GM21423 (cell line): ENCODE results near the gene ATP2B2.

Experiments
- ATAC-seq: cut with Tn5 transposase; IDR thresholded peaks from one replicate; pipeline ENCODE4 v1.9.1; 2021; ENCODE audit warnings: mild to moderate bottlenecking, moderate library complexity; ENCODE audit not compliant: unreplicated experiment

The ATP2B2 gene

GRCh38 chr3:10335190-10335738 is 170.1 kb downstream of the ATP2B2 start:
- ATAC-seq: no peak

DNA sequence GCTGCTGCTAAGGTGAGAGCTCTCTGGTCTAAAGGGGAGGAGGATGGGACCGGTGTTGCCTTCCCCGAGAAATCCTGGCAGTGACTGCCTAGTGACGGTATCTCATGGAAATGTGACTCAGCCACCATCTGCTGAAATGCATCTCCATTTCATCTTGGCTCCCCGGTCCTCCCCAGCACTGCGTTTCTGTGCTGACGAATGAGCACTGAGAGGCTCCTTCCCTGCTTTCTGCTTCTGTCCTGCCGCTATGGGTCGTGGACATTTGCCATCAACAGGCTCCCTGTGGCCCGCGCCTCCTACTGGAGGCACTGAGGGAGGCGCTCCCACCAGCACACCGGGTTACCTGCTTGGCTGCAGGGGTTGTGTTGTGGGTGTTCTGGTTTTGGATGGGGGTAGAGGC is 170.9 kb downstream of the ATP2B2 start:
- no peak for ATAC-seq

GRCh38 chr3:10334042-10334441 is 171.3 kb downstream of the ATP2B2 start:
- ATAC-seq: no peak

- ATAC-seq: no peak
Observed at GRCh38 chr3:10333349-10333650, 172.1 kb downstream of the ATP2B2 start.

GRCh38 chr3:10332481-10333348 is 172.7 kb downstream of the ATP2B2 start:
- ATAC-seq: no peak

GRCh38 chr3:10331320-10331719 is 174.1 kb downstream of the ATP2B2 start:
- ATAC-seq: no peak

- ATAC-seq: no peak
Observed at GRCh38 chr3:10330319-10330718, 175.1 kb downstream of the ATP2B2 start.

DNA sequence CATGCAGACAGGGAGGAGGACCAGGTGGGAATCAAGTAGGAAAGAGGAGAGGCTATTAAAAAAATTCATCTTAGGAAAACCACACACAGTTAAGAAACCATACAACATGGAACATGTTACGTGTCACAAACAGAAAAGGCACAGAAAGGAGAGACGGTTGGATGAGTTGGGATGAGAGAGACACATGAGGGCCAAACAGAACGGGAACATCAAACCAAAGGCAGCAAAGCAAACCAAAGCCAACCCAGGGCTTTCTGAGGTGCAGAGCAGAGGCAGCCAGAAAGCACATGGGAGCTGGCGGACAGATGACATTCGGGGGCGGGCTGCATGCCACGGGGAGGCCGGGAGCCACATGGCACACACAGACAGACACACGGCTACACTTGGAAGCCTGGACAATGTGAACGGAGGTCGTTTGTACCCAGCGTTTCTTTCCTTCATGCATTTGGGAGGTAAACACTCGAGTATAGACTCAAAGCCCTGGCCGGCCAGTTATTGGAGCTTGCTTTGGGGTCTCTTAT is 175.8 kb downstream of the ATP2B2 start:
- ATAC-seq: no peak

DNA sequence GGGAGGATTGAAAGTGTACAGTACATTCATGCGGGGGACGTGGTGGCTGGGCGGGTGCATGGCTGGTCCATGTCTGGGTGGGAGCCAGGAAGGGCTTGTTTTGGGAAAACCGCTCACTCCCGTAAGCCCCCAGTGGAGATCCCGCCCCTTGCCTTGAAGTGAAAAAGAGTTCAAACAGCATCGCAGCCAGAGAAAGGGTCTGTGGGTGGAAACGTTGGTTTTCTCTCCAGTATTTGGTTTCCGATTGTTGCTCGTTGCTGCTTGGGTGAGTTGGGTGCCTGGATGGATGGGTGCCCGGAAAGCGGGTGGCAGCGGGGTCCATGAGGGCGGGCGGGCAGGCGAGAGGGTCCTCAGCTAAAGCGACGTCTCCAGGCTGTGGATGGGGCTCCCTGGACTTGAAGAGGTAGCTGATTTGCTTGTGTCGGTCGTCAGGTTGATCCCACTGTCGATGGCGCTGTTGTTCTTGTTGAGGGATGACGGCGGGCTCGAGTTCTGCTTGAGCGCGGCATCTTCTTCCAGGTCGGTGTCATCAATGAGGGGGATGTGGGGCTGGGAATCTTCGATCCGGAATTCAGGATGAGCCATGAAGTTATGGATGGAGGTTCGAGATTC is 176.8 kb downstream of the ATP2B2 start:
- ATAC-seq: no peak

DNA sequence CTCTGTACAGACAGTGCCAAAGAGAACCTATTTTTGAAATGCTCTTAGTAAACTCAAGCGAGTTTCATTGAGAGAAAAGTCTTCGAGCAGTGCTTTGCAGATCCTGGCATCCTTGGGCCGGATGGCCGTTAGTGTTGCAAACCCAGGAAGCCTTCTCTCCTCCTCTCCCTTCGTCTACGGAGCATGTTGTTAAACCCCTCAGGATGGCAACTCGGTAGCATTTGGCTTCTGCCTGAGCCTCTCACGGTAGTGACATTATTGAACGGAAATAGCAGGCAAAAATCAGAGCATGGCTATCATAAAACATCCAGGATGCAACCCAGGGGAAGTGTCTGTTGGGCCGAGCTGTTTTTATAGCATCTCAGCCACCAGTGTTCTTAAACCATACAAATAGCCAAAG is 177.8 kb downstream of the ATP2B2 start:
- no peak for ATAC-seq

DNA sequence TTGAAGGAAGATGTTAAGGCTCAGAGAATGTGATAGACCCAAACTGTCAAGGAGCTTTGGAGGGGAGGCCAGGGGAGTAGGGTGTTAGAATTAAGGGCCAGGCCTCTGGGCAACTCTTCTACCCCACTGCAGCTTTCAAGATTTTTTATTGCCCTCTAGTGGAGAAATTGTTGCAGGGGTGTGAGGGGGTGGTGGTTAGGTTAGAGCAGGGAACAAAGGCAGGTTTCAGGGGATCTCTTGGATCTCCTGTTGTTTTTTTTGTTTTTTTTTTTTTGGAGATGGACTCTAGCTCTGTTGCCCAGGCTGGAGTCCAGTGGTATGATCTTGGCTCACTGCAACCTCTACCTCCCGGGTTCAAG is 183.1 kb downstream of the ATP2B2 start:
- no peak for ATAC-seq

DNA sequence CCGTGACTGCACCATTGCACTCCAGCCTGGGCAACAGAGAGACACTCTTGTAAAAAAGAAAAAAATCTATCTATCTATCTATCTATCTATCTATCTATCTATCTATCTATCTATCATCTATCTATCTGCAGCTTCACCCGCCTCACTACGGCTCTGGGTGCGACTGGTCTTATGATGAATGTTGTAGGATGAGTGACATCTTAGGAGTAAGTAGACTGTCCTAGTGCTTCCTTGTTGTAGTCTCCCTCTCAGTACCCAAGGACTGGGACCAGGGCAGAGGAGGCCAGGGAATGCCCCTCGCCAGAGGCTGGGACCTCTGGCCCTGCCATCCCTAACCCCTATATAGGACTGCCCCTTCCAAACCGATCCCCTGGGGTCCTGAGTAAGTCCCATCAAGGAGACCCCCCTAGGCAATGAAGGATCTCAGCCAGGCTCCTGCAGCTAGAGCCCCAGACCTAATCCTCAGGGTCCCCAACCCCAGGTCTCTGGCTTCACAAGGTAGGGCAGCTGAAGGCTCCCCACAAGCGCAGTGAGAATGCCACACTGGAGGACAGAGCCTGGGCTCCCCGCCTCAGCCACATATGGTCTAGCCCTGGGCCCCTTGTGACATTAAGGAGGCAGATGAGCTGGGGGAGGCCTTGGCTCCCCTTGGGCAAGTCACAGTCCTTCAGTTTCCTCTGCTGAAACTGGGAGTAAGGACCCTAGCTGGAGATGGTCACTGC is 183.6 kb downstream of the ATP2B2 start:
- no peak for ATAC-seq

DNA sequence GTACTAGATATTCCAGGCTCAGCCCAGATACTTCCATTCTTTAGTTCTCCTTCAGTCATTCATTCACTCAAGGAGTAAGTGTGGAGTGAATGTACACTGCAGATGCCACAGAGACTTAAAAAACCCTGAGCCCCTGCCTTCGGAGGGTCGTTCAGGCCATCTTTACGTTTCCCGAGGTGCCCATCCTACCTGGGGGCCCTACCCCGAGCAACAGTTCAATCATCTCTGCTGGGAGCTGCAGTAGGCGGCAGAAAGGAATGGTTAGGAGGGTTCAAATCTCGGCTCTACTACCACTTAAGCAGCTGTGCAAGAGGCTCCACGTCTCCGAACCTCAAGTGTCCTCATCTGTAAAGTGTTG is 185.1 kb downstream of the ATP2B2 start:
- no peak for ATAC-seq

DNA sequence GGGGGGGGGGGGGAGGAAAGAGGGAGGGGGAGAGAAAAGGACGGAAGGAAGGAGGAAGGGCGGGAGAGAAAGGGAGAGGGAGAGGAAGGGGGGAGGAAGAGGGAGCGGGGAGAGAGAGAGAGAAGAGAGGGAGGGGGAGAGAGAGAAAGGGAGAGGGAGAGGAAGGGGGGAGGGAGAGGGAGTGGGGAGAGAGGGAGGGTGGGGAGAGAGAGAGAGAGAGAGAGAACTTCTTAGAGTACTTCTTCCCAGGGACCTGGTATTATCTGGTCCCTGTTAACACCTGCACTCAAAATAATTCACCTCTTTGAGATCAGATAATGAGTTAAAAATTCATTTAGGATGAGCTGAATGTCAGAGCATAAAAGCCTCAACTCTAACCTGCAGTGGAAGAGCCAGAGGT is 185.6 kb downstream of the ATP2B2 start:
- ATAC-seq: no peak

GRCh38 chr3:10319251-10319650 is 186.1 kb downstream of the ATP2B2 start:
- no peak for ATAC-seq

GRCh38 chr3:10317961-10318350 is 187.4 kb downstream of the ATP2B2 start:
- no peak for ATAC-seq

GRCh38 chr3:10317311-10317960 is 187.9 kb downstream of the ATP2B2 start:
- no peak for ATAC-seq

DNA sequence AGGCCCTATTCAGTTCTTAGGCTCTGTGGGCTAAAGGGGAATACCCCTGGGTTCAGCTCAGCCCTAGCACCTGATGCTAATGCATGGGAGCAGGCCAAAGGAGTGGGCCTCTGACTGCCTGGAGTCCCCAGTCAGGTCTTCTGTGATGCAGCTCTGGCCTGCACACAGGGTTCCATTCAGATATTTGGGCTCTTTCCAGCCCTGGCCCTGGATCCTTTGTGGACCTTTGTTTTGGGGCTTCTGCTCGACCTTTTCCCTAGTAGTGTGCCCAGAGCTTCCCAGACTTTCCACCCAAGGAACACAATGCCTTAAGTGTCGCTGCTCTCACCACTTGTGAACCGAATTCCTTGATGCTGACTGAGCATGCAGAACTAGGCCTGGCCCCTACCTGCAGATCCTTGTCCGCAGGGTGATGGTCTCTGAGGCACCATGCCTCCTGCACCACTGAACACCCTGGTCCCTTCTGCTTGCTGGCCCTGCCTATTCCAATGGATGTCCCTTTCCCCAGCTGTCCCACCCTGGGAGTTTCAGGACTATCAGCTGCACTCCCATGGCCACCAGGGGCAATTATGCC is 189.5 kb downstream of the ATP2B2 start:
- ATAC-seq: no peak

DNA sequence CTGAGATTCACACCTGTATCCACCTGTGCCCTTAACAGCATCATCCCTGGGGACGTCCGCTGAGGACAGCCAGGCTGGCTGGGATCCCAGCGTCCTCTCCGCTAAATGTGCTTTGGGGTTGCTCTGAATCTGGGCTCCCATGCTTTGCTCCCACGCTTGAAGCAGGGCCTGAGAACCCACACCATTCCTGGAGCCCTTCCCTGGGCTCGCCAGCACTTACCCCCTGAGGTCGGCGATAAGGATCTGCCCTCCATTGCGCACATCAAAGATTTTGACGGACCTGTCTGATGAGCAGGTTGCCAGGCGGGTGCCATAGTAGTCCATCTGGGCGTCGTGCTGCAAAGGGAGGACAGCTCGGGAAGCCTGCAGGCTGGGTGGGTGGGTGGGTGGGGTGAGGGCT is 190.3 kb downstream of the ATP2B2 start:
- no peak for ATAC-seq

- ATAC-seq: no peak
Observed at GRCh38 chr3:10312861-10313260, 192.5 kb downstream of the ATP2B2 start.

DNA sequence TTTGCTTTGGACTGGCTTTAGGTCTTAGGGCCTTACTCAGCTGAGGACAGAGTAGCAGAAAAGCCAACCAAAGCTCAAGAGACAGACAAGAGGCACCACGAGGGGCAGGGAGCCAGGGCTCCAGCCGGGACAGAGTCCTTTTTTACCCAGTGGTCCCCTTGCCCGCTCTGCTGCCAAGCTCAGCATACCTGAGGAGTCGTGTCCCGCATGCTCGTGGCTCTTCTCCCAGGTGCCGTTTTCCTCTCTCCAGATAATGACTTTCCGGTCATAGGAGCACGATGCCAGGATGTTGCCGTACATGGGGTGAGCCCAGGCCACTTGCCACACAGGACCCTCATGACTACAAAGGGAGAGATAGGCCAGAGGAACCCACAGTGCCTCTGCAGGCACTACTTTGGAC is 193.0 kb downstream of the ATP2B2 start:
- no peak for ATAC-seq
